ENCODE measurements around the gene KCNJ12.
"Not testable (repeated sequence)": the region's sequence is repeated elsewhere in the genome, so short reads cannot be mapped to it uniquely, and the experiment has no call there.

The KCNJ12 gene

DNA sequence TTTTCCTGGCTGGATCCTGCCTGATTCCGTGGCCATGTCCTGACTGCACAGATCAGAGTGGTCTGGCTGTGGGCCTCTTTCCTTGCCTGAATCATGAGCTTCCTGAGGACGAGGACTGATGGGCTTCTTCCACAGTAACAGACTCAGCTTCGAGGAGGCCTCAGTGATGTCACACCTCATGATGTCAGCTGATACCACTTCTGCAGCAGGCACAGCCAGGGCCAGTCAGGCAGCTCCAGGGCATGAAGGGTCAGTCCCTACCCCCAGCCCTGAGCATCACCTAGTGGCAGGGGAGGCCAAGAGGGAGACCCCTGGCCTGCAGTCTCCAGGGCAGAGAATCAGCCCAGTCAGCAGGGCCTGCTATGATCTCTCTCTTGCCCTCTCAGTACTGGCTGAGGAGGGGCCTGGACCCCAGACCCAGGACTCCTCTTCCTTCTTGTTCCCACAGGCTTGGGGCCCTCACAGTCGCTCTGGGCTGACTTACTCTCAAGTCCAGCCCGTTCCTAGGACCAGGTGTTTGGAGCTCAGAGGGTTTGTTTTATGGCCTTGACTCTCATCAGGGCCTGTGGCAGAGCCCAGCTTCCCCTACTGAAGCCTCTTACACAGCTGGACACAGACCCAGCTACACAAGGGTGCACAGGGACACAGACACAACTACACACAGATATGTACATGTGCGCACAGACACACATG lies 26.7 kb upstream of the KCNJ12 start:
- not testable (repeated sequence) for DNase-seq (ENCODE audit: low spot score)

DNA sequence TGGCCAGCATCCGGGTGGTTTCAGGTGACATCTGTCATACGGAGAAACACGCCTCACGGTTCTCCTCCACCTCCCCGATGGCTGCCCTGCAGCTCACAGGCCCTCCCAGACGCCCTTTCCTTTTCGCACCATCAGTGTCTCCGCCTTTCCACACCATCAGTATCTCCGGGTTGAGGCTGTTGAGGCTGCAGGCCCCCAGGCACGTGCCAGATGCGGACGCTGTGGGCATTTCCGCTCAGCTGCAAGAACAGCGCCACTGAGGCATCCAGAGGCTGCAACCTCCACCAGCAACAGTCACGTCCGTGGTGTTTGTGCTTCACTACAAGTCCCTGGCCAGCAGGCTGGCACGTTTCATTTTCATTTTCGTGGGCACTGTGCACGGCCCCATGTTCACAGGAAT lies 25.7 kb upstream of the KCNJ12 start:
- DNase-seq (ENCODE audit: low spot score) = not testable (repeated sequence)

DNA sequence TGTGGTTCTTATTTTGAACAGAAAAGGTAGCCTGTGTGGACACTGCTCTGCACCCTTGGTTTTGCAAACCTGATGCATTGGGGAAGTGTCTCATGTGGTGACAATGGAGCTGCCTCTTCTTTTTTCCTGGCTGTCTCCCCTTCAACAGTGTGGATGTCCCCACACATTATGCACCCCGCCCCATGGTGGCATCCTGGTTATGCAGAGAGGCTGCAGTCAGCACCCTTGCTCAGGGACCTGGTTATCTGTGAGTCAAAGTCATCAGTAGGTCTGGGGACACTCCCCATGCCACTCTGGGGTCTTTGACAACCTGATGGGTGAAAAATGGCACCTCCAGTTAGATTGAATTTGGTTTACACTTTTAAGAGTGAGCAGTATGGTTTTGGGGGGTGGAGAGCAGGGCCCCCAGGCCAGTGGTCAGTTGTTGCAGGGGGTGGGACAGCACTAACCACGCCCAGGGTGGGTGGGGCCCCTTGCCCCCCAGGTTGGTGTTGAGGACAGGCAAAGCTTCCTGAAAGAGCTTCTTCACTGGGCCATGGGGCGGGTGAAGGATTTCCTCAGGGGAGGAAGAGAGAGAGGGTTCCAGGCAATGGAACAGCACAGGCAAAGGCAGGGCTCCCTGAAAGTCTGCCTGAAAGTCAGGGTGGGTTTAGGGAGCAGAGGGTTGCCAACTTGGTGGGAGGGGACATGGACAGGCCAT lies 24.6 kb upstream of the KCNJ12 start:
- DNase-seq (ENCODE audit: low spot score) = no peak

DNA sequence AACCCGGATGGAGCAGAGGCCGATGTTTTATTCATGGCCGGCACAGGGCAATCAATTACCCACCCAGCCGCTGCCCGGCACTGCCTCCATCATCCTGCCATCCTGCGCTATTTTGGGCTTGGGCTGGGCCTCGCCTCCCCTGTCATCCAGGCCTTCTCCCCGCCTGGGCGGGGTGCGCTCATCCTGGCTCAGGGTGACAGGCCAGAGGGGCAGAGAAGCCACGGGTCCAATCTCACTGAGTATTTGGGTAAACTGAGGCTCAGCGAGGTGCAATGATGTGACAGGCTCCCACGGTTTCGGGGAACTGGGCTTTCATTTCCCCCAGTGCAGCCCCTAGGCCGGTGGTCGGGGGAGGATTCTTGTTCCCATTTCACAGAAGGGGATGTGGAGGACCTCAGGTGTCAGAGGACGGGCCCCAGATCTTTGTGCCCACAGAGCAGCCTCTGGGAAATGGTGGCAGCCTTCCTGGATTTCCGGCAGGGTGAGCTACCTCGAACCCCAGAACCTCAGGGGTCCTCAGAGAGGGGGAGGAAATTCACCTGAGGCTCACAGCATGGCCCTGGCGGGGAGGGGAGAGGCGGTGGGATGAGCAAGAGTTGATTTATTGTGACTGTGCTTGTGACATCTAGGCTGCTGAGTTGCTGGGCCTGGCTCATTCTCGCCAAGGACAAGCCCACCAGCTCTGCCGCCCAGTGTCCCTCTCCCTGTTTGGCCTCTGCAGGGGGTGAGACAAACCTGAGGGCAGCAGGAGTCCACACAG lies 23.8 kb upstream of the KCNJ12 start:
- DNase-seq (ENCODE audit: low spot score) = no peak

DNA sequence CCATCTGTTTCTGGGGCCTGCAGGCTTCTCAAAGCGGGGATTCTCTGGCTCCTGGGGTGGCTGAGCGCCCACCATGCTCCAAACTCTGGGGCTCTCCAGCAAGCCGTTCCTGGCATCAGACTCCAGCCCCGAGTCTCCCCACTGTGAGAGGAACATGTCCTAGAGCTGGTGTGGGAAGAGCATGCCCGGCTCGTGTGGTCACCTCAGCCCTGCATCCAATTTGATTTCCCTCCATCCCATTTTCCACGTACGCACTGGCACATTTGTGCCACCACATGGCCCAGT lies 23.2 kb upstream of the KCNJ12 start:
- no peak for DNase-seq (ENCODE audit: low spot score)

DNA sequence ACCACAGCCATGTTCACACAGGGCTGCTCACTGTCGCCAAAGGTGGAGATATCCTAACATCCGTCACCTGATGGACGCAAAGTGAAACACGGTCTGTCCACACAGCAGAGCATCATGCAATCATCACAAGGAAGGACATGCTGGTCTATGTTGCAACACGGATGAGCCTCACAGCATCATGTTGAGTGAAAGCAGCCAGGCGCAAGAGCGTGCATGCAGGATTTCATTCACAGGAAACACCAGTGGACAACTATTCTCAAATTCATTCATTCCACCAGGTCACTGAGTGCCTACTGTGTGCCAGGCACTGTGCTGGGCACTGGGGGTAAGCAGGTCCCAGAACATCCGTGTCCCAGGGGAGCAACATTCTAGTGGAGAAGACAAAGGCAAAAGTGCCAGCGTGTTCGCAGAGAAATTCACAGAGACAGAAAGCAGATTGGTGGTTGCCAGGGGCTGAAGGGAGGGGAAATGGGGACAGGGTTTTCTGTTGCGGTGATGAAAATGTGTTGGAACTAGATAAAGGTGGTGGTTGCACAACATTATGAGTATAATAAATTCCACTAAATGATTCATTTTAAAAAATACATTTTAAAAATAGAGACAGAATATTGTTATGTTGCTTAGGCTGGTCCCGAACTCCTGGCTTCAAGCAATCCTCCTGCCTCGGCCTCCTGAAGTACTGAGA lies 22.7 kb upstream of the KCNJ12 start:
- no peak for DNase-seq (ENCODE audit: low spot score)

DNA sequence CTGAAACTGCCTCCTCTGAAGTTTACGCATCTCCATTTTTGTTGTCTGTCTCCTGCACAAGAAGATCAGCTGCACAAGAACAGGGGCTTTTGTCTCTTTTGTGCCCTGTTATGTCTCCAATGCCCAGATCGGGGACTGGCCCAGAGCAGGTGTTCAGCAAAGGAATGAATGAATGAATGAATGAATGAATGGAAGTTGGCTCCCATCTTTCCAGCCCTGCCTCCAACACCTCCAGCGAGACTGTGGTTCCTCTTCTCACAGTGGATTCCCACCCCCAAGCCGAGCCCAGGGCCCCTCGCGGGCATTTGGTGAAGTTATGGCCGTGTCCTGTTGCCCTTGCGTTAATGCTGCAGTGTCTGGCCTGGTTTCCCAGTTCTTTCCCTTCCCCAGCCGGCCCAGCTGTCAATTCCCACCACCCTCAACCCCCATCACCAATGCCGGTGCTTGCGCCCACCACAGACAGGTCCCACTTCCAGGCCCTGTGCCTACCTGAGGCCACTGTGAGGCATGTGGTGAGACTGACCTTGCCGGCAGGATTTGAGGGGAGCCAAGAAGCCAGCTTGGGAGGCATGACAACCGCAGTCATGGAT lies 21.3 kb upstream of the KCNJ12 start:
- no peak for DNase-seq (ENCODE audit: low spot score)

DNA sequence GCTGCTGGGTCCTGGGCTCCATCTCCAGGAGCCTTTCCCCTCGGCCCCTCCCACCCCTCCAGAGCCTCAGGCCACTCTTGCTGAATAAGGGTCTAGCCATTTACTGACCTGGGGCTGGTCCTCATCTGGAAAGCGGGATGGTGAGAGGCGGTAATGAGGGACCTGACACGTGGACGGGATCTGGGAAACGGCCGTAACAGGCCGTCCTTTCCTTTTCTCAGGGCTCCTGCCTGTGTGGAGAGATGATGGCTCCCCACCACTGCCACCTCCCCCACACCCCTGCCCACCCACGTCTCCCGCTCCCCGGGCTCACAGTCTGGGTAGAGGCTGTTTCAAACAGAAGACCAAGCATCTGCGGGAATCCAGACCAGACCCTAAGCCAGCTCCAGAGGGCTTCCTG lies 20.6 kb upstream of the KCNJ12 start:
- DNase-seq (ENCODE audit: low spot score) = no peak

DNA sequence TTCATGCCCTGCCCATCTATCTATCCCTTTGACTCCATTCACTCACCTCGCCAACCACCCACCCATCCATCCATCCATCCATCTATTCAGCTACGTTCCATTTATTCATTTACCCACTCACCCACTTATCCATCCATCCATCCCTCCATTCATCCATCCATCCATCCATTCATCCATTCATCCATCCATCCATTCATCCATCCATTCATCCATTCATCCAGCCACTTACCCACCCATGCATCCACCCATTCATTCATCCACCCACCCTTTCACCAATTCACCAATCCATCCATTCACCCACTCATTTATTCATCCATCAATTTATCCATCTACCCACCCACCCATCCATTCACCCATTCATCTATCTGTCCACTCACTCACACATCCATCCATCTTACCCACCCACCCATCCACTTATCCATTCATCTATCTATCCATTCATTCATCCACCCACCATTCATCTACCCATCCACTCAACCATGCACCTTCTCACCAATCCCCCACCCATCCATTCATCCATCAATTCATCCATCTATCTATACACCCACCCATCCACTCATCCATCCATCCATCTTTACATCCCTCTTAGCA lies 19.5 kb upstream of the KCNJ12 start:
- no peak for DNase-seq (ENCODE audit: low spot score)

DNA sequence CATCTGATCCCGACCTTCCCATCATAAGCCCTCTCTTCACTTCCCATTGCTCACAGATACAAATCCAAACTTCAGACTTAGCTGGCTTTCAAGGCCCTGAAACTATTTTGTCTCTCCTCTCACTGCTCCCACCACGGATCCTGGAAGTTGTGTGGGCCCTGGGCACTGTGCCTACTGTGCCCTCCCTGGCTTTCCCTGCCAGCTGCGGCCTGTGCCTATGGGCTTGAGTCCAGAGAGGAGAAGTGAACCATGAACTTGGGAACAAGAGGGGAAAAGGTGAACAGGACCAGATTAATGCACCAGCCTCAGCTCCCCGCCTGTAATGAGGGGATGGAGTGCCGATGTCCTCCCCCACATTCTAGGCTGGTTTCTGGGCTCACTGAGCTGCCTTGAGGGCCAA lies 18.9 kb upstream of the KCNJ12 start:
- DNase-seq (ENCODE audit: low spot score) = no peak

DNA sequence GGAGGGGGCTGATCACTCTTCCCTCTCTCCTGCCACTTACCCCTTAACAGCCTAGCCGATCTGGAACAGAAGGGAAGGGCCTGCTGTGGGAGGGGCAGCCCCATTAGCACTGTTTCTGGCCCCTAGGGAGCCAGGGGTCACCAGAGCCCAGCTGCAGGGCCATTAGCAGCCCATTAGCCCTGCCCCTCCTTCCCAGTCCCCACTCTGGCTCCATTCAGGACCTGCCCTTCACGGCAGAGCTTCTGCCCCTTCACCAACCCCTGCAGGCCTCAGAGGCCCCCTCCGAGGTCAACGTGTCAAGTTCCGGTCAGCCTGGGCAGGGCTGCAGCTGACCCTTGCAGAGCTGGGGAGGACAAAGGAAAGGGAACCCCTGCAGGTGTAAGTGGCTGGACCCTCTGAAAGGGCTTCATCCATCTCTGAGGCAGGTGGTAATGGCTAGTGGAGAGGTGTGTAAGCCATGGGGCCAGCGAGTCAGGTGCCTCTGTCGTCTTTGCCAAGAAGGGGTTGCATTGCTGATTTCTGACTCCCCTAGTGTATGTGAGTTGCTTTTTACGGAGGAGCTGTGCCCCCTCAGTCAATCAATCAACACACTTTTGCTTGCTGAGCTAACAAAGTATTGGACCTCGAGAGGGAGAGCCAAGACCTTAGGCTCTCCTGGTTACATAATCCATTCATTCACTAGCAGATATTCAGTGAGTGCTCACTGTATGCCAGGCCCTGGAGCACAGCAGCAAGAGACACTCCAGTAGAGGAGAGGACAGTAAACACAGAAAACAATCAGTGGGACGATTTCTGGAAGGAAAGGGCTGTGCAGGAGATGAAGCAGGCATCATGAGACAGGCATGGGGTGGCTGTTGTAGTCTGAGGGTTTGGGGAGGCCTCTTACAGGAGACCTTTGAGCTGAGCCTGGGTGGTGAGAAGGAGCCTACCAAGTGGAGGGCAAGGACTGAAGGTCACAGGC lies 18.2 kb upstream of the KCNJ12 start:
- no peak for DNase-seq (ENCODE audit: low spot score)

DNA sequence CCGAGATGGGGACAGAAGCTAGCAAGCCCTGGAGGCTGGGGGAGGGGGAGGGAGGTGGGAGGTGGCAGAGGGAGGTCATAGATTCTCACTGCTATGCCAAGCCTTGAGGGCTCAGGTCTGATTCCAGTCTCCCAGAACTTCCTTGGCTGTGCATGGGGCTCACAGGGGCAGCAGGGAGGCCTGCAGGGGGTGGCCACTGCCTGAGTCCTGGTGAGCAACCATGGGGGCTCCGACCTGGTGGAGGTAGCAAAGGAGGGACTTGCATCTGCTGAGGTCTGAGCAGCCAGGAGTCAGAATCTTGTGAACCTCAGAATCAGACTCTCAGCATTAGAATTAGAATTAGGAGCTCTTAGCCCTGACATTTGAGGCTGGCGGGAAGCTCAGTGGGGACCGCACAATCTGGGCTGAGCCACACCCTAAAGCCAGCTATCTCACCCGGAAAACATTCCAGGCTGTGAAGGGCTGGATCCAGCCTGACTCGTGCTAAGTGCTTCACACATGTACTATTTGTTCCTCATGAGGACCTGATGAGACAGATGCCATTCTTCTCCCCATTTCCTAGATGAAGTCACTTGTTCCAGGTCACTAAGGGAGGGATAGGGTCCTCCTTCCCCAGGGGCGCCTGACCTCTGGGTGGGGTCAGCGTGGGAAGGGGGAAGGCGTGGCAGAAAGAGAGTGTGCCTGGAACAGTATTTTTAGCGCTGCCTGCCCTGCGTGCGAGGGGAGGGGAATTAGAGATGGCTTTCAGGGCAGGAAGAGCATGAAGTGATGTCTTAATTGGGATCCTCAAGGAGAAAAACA lies 17.3 kb upstream of the KCNJ12 start:
- DNase-seq (ENCODE audit: low spot score) = no peak

DNA sequence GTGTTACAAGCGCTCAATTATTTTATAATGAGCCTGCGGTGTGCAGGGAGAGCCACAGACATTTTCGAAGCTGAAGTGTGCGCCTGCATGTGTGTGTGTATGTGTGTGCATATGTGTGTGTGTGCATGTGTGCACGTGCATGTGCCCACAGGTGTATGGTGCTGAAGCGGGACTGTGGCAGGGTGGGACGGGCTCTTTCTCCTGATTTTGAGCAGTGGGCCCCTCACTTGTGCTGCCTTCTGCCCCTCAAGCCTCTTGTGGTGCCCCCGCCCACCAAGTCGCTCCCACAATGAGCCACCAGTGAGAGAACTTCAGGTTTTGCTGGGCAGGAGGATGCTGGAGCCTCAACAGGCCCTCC lies 16.7 kb upstream of the KCNJ12 start:
- DNase-seq (ENCODE audit: low spot score) = no peak

DNA sequence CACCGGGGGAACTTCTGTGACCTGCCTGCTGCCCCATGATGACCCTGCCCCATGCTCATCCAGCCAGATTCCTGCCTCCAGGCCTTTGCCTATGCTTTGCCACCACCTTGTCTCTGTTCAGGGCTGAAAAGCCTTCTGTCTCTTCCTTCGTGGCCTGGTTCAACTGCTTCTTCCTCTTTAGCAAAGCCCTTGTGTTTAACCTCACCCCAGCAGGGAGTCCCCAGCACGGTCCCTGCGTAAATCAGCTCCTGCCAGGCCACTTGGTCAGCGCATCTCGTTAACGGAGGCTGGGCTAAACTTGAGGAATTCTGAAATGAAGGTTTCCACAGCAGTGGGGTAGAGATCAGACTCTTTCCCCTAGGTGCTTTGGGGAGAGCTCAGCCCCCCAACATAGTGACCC lies 16.1 kb upstream of the KCNJ12 start:
- no peak for DNase-seq (ENCODE audit: low spot score)

DNA sequence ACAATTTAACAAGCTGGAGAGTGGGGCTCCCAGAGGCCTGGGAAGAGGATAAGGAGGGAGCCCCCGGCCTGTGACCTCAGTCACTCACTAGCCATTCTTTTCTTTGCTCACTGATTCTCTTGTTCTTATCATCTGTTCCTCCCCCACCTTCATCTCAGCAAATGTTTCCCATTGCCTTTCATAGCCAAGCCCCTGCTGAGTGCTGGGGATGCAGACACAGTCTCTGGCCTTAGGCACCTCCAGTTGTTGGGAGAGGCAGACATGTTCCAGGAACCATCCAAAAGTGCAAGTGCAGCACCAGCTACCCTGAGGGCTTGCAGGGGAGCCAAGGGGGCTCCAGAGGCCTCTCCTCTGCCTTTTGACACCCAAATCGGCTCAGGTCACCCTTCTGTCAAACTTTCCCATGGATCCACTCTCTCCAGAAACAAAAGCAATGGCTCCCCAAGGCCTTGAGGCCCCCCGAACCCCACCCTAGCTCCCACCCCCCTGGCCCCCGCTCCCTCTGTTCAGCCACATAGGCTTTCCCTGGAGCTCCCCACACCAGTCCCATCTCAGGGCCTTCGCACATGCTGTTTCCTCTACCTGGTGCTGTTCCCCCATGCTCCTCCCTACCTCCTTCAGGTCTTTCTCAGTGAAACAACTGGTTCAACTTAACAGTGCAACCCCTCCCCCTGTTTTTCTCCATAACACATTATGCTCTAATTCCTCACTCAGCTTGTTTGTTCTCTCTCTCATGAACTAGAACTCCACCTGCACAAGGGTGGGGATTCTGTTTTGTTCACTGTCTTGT lies 14.9 kb upstream of the KCNJ12 start:
- DNase-seq (ENCODE audit: low spot score) = no peak

DNA sequence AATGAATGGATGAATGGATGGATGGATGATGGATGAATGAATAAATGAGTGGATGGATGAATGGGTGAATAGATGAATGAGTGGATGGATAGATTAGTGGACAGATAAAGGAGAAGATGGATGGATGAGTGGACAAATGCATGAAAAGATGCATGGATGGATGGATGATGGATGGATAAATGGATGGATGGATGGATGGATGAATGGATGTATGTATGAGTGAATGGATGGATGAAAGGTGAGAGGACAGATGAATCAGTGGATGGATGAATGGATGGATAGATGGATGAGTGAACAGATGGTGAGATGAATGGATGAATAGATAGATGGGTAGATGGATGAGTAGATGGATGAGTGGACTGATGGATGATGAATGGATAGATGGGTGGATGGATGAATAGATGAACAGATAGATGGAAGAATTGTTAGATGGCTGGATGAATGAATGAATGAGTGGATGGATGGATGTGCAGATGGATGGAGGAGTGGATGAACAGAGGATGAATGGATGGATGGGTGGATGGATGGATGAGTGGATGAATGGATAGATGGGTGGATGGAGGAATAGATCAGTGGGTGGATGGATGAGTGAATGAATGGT lies 13.7 kb upstream of the KCNJ12 start:
- no peak for DNase-seq (ENCODE audit: low spot score)

DNA sequence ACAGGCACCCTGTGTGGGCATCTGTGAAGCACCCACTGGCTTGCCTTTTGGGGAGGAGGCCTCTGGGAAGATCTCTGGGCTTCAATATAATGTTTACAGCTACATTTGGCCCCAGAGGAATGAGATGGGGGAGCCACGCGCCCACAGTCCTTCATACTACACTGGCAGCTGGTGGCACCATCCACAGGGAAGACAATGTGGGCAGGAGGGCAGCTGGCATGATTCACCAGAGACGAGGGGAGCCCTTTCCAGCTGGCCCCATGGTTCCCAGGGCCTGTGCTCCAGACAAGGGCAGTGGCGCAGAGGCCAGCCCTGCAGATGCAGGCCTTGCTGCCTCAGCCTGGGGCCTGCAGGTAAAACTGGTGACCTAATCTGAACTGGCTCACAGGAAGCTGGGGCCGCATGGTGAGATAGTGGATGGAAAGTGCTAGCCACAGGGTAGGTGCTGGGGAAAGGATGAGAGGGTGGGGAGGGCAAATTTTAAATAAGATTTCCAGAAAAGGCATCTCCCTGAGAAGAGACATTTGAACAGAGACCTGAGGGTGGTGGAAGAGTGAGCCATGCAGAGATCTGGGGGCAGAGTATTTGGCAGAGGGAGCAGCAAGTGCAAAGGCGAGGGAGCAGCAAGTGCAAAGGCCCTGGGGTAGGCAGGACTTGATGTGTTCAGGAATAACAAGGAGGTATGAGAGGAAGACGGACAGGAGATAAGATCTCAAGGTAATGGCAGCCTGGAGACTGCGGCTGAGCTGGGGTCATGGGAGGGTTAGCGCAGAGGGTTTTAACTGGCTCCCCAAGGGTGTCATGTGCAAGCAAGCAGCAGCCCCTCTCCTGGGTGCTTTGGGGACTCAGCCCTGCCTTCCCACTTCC lies 12.1 kb upstream of the KCNJ12 start:
- DNase-seq (ENCODE audit: low spot score) = no peak

DNA sequence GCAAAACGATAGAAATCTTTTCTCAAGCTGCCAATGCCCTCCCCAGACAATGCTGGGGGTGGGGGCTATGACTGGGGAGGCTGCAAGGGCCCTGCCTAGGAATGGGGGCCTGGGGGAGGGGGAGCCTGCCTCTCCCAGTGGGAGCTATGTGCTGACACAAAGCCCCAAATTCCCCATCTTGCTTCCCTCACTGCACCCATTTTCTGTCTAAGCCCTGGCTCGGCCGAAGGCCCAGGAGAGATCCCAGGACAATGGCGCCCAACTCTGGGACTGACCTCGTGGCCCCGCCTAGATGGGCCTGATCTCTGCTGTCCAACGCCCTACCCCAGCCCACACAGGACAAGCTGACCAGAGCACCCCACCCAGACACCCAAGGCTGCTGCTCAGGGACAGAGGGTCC lies 11.1 kb upstream of the KCNJ12 start:
- DNase-seq (ENCODE audit: low spot score) = no peak
